ENCODE results near the gene ARHGEF16. TPM values are rescaled to one million over a fixed set of nuclear protein-coding genes. Genes with fewer than 3 reads are reported as not detected.

The ARHGEF16 gene
- total and polyA plus RNA-seq, 10 donors, result 0.23 to 1.6 (median 0.84) TPM

GRCh38 chr1:3506041-3506440 lies 51.6 kb downstream of the ARHGEF16 start:
- H3K27ac ChIP-seq, result no peak overlapping the region
- 80 to 95% (median 91%) methylated on average over 1 to 15 of the region's 15 CpGs for WGBS, 5 donors
- peaks cover 0 to 29% (median 6%) of the 10 kb centered on the region in 6 donors for H3K4me1 ChIP-seq
- H3K27me3 ChIP-seq (replicated peaks in 1 of 7), result no peaks in the 10 kb centered on the region
- no peak for DNase-seq
- peaks cover 0 to 52% (median 2%) of the 10 kb centered on the region in 6 donors for H3K36me3 ChIP-seq
- TF ChIP-seq POLR2A (IDR thresholded peaks at IDR 0.05), result no peak
- no peak for TF ChIP-seq CTCF (IDR thresholded peaks at IDR 0.05 in 8 of 11, conservative IDR thresholded peaks at IDR 0.05 in 3 of 11)
- TF ChIP-seq POLR2AphosphoS5 (IDR thresholded peaks at IDR 0.05), result no peak
- H3K9me3 ChIP-seq, result no peaks in the 10 kb centered on the region
- H3K4me3 ChIP-seq, result no peak overlapping the region
- intact Hi-C loops (cut with DNase I; ENCODE audit: low total_unique reads), result no loop called here

GRCh38 chr1:3506943-3507342 lies 52.5 kb downstream of the ARHGEF16 start:
- H3K27me3 ChIP-seq (replicated peaks in 1 of 7), result no peaks in the 10 kb centered on the region
- H3K9me3 ChIP-seq, result no peaks in the 10 kb centered on the region
- H3K4me3 ChIP-seq, result no peak overlapping the region
- DNase-seq, result no peak
- TF ChIP-seq POLR2AphosphoS5 (IDR thresholded peaks at IDR 0.05) (no peak), CTCF (IDR thresholded peaks at IDR 0.05 in 8 of 11, conservative IDR thresholded peaks at IDR 0.05 in 3 of 11) (no peak), POLR2A (IDR thresholded peaks at IDR 0.05) (no peak)
- H3K36me3 ChIP-seq, result peaks cover 0 to 59% (median 2%) of the 10 kb centered on the region in 6 donors
- 86 to 96% (median 88%) methylated on average over 7 of the region's 7 CpGs for WGBS, 5 donors
- peaks cover 0 to 29% (median 6%) of the 10 kb centered on the region in 6 donors for H3K4me1 ChIP-seq
- no peak overlapping the region for H3K27ac ChIP-seq
- intact Hi-C loops (cut with DNase I; ENCODE audit: low total_unique reads), result no loop called here

- TF ChIP-seq POLR2A (IDR thresholded peaks at IDR 0.05) (no peak), CTCF (IDR thresholded peaks at IDR 0.05 in 8 of 11, conservative IDR thresholded peaks at IDR 0.05 in 3 of 11) (no peak), POLR2AphosphoS5 (IDR thresholded peaks at IDR 0.05) (no peak)
- H3K9me3 ChIP-seq, result no peaks in the 10 kb centered on the region
- no peaks in the 10 kb centered on the region for H3K27me3 ChIP-seq (replicated peaks in 1 of 7)
- peaks cover 0 to 25% (median 5%) of the 10 kb centered on the region in 6 donors for H3K4me1 ChIP-seq
- no peak for DNase-seq
- H3K36me3 ChIP-seq, result peaks cover 0 to 65% (median 2%) of the 10 kb centered on the region in 6 donors
- 73 to 91% (median 87%) methylated on average over 11 of the region's 11 CpGs for WGBS, 5 donors
- no peak overlapping the region for H3K4me3 ChIP-seq
- intact Hi-C loops (cut with DNase I; ENCODE audit: low total_unique reads), result no loop called here
- H3K27ac ChIP-seq, result no peak overlapping the region
These were observed 53.3 kb downstream of the ARHGEF16 start for GRCh38 chr1:3507636-3508275.

- Histone ChIP-seq H3K27ac (no peak overlapping the region), H3K27me3 (replicated peaks in 1 of 7) (no peaks in the 10 kb centered on the region), H3K4me3 (no peak overlapping the region), H3K36me3 (peaks cover 0 to 67% (median 2%) of the 10 kb centered on the region in 6 donors), H3K9me3 (no peaks in the 10 kb centered on the region), H3K4me1 (peaks cover 0 to 14% (median 0%) of the 10 kb centered on the region in 6 donors)
- intact Hi-C loops (cut with DNase I; ENCODE audit: low total_unique reads), result no loop called here
- DNase-seq, result no peak
- TF ChIP-seq POLR2A (IDR thresholded peaks at IDR 0.05), result no peak
- no peak for TF ChIP-seq CTCF (IDR thresholded peaks at IDR 0.05 in 8 of 11, conservative IDR thresholded peaks at IDR 0.05 in 3 of 11)
- TF ChIP-seq POLR2AphosphoS5 (IDR thresholded peaks at IDR 0.05), result no peak
- WGBS, 5 donors, result 84 to 96% (median 93%) methylated on average over 20 to 33 of the region's 33 CpGs
These were observed 54.4 kb downstream of the ARHGEF16 start for GRCh38 chr1:3508757-3509415.

Measured in spleen (tissue), 11 donors.